ENCODE data around the gene CACNA2D2.

CACNA2D2 gene

GRCh38 chr3:50390508-50391224 is 112.8 kb downstream of the CACNA2D2 start:
- no peak overlapping the region for H3K27ac ChIP-seq
- no peak for TF ChIP-seq ZFX (IDR thresholded peaks at IDR 0.05)
- TF ChIP-seq CTCF (conservative IDR thresholded peaks at IDR 0.05) = no peak

GRCh38 chr3:50389414-50389767 is 114.0 kb downstream of the CACNA2D2 start:
- TF ChIP-seq ZFX (IDR thresholded peaks at IDR 0.05) (no peak), CTCF (conservative IDR thresholded peaks at IDR 0.05) (no peak)
- no peak overlapping the region for H3K27ac ChIP-seq

GRCh38 chr3:50388720-50389413 is 114.6 kb downstream of the CACNA2D2 start:
- no peak overlapping the region for H3K27ac ChIP-seq
- TF ChIP-seq CTCF (conservative IDR thresholded peaks at IDR 0.05) (no peak), ZFX (IDR thresholded peaks at IDR 0.05) (no peak)

- TF ChIP-seq CTCF (conservative IDR thresholded peaks at IDR 0.05) (no peak), ZFX (IDR thresholded peaks at IDR 0.05) (no peak)
- H3K27ac ChIP-seq = no peak overlapping the region
Observed at GRCh38 chr3:50388016-50388719, 115.3 kb downstream of the CACNA2D2 start.

- no peak for TF ChIP-seq ZFX (IDR thresholded peaks at IDR 0.05)
- no peak for TF ChIP-seq CTCF (conservative IDR thresholded peaks at IDR 0.05)
Observed at GRCh38 chr3:50385754-50386153, 117.7 kb downstream of the CACNA2D2 start.

GRCh38 chr3:50383750-50384149 is 119.7 kb downstream of the CACNA2D2 start:
- no peak for TF ChIP-seq CTCF (conservative IDR thresholded peaks at IDR 0.05)
- TF ChIP-seq ZFX (IDR thresholded peaks at IDR 0.05) = no peak

More at GRCh38 chr3:50385754-50386153, 117.7 kb downstream of the CACNA2D2 start:
- no peak overlapping the region for H3K27ac ChIP-seq

GRCh38 chr3:50382722-50383121 is 120.7 kb downstream of the CACNA2D2 start:
- no peak overlapping the region for H3K27ac ChIP-seq
- no peak for TF ChIP-seq ZFX (IDR thresholded peaks at IDR 0.05)
- no peak for TF ChIP-seq CTCF (conservative IDR thresholded peaks at IDR 0.05)

More at GRCh38 chr3:50383750-50384149, 119.7 kb downstream of the CACNA2D2 start:
- no peak overlapping the region for H3K27ac ChIP-seq
